HCT116 (cell line): Measurements from ENCODE around the gene HIVEP3. TPM values are rescaled to one million over a fixed set of nuclear protein-coding genes. Genes with fewer than 3 reads are reported as not detected.

Source experiments
- ATAC-seq: fragments of 200-7000 bp; cut with Tn5 transposase; 2 replicates; pipeline ENCODE4 v1.9.1; 2020; ENCODE audit warnings: mild to moderate bottlenecking, moderate library complexity
- BruUV-seq: library from RNA; stranded (reverse); fragments of 400-500 nt; replicated peaks from 2 replicates; lab custom pipeline; 2021; lab: Mats Ljungman, UMichigan
- CTCF ChIA-PET: fragments of 300-600 bp; sonication (Branson Sonifier 250); formaldehyde crosslinking; loops from one replicate; lab custom pipeline; 2021; ENCODE audit warnings: antibody characterized with exemption; lab: Charles Lee
- POLR2A ChIA-PET: fragments of 300-600, 350-600 bp; sonication (Branson Sonifier 250); formaldehyde crosslinking; loops from one replicate; lab custom pipeline; 2021; ENCODE audit warnings: antibody characterized with exemption; lab: Charles Lee
- RAD21 ChIA-PET, 2 experiments: fragments of 300-600 bp; sonication (Branson Sonifier 250); formaldehyde crosslinking; loops; one replicate each; lab custom pipeline; 2023; ENCODE audit warnings: low total read pairs in 2 of 2; ENCODE audit not compliant: uncharacterized antibody in 2 of 2, unreplicated experiment in 2 of 2, low non-redundant PET in 1 of 2; lab: Charles Lee
- DNase-seq: peaks from one replicate; pipeline ENCODE4 v3.0.0-alpha.2; 2010; ENCODE audit warnings: low read depth, low spot score
- H2AFZ ChIP-seq: fragments of 200-600 bp; shearing (Covaris generic), sonication (generic); 2 replicates; pipeline ENCODE4 v1.6.1; 2017; ENCODE audit warnings: low read depth, mixed run types, mixed read lengths, antibody characterized with exemption, low read length; ENCODE audit not compliant: poor library complexity, severe bottlenecking
- H3K27ac ChIP-seq: 2 replicates; pipeline ENCODE4 v1.5.1; 2012; ENCODE audit warnings: low read depth, low read length
- H3K27me3 ChIP-seq: fragments of 200-600 bp; sonication (generic); 2 replicates; pipeline ENCODE4 v1.6.1; 2016; ENCODE audit warnings: mixed run types, low read length, mixed read lengths; ENCODE audit not compliant: insufficient read depth
- H3K36me3 ChIP-seq, 2 experiments: fragments of 200-500 bp in 1 of 2; fragments of 200-600 bp in 1 of 2; sonication (Bioruptor generic) in 1 of 2; sonication (generic) in 1 of 2; 2 replicates each; pipeline versions ENCODE4 v1.5.1 to v1.6.1; 2014 to 2016; ENCODE audit warnings: low read length in 2 of 2, inconsistent platforms in 1 of 2, mixed read lengths in 1 of 2, mixed run types in 1 of 2; ENCODE audit not compliant: insufficient read depth in 2 of 2, control insufficient read depth in 1 of 2
- H3K4me1 ChIP-seq, 2 experiments: fragments of 200-600 bp in 1 of 2; sonication (generic) in 1 of 2; 2 replicates each; pipeline versions ENCODE4 v1.5.1 to v1.6.1; 2012 to 2017; ENCODE audit warnings: low read length in 2 of 2, inconsistent platforms in 1 of 2, mild to moderate bottlenecking in 1 of 2, mixed read lengths in 1 of 2, mixed run types in 1 of 2, moderate library complexity in 1 of 2; ENCODE audit not compliant: insufficient read depth in 2 of 2, control insufficient read depth in 1 of 2
- H3K4me2 ChIP-seq: fragments of 200-600 bp; sonication (generic); 2 replicates; pipeline ENCODE4 v1.6.1; 2017; ENCODE audit warnings: mixed run types, low read length, mixed read lengths
- H3K4me3 ChIP-seq, 2 experiments: fragments of 200-600 bp in 1 of 2; sonication (generic) in 1 of 2; replicated peaks in 1 of 2; 2 replicates each; pipeline ENCODE4 v1.5.1; 2011 to 2016; ENCODE audit warnings: low read length in 2 of 2, control low read depth in 1 of 2, low read depth in 1 of 2, mild to moderate bottlenecking in 1 of 2, mixed read lengths in 1 of 2, mixed run types in 1 of 2
- H3K79me2 ChIP-seq: fragments of 200-600 bp; sonication (generic); 2 replicates; pipeline ENCODE4 v1.6.1; 2017; ENCODE audit warnings: mild to moderate bottlenecking, mixed run types, low read length, moderate library complexity, mixed read lengths; ENCODE audit not compliant: insufficient read depth
- H3K9ac ChIP-seq: fragments of 200-600 bp; sonication (generic); 2 replicates; pipeline ENCODE4 v1.6.1; 2016; ENCODE audit warnings: low read length, mixed read lengths
- H3K9me2 ChIP-seq: fragments of 200-600 bp; sonication (generic), shearing (Covaris generic); 2 replicates; pipeline ENCODE4 v1.6.1; 2017; ENCODE audit warnings: mixed run types, mild to moderate bottlenecking, moderate library complexity; ENCODE audit not compliant: insufficient read depth
- H3K9me3 ChIP-seq, 2 experiments: fragments of 200-500 bp in 1 of 2; fragments of 200-600 bp in 1 of 2; sonication (Bioruptor generic) in 1 of 2; sonication (generic) in 1 of 2; 2 replicates each; pipeline ENCODE4 v1.6.1; 2014 to 2017; ENCODE audit warnings: low read length in 2 of 2, mixed read lengths in 2 of 2, inconsistent platforms in 1 of 2, low read depth in 1 of 2, mild to moderate bottlenecking in 1 of 2, mixed run types in 1 of 2, moderate library complexity in 1 of 2; ENCODE audit not compliant: control insufficient read depth in 1 of 2, insufficient read depth in 1 of 2
- H4K20me1 ChIP-seq: fragments of 200-600 bp; sonication (generic), shearing (Covaris generic); 2 replicates; pipeline ENCODE4 v1.6.1; 2017; ENCODE audit warnings: mixed run types, mild to moderate bottlenecking, moderate library complexity; ENCODE audit not compliant: insufficient read depth
- ATF3 ChIP-seq: IDR thresholded peaks from 2 replicates; pipeline ENCODE4 v1.6.1; 2012
- CBX3 ChIP-seq: IDR thresholded peaks from 2 replicates; pipeline ENCODE4 v1.6.1; 2012; ENCODE audit warnings: low read depth
- CEBPB ChIP-seq: IDR thresholded peaks from 2 replicates; pipeline ENCODE4 v1.6.1; 2012; ENCODE audit warnings: low read depth
- FOSL1 ChIP-seq: IDR thresholded peaks from 2 replicates; pipeline ENCODE4 v1.6.1; 2012; ENCODE audit warnings: low read depth
- POLR2AphosphoS5 ChIP-seq: IDR thresholded peaks from 2 replicates; pipeline ENCODE4 v1.6.1; 2011; ENCODE audit warnings: mild to moderate bottlenecking, low read depth, low read length, moderate library complexity
- RAD21 ChIP-seq: IDR thresholded peaks from 2 replicates; pipeline ENCODE4 v1.6.1; 2012; ENCODE audit warnings: low read depth, mild to moderate bottlenecking
- SIN3A ChIP-seq: IDR thresholded peaks from 2 replicates; pipeline ENCODE4 v1.6.1; 2012; ENCODE audit warnings: low read depth
- TCF7L2 ChIP-seq: IDR thresholded peaks from 2 replicates; pipeline ENCODE4 v1.7.0; 2011; ENCODE audit warnings: borderline replicate concordance, inconsistent platforms; ENCODE audit not compliant: insufficient read depth, insufficient read length; ENCODE audit errors: extremely low read depth
- YY1 ChIP-seq: IDR thresholded peaks from 2 replicates; pipeline ENCODE4 v1.6.1; 2011; ENCODE audit warnings: low read length, low read depth, moderate library complexity, mild to moderate bottlenecking; ENCODE audit not compliant: insufficient replicate concordance; ENCODE audit errors: extremely low read depth
- ZFX ChIP-seq: fragments of 450-650 bp; IDR thresholded peaks from 2 replicates; pipeline ENCODE4 v1.6.1; 2017
- ZNF274 ChIP-seq: fragments of 200-500 bp; sonication (Bioruptor generic); IDR thresholded peaks from 2 replicates; pipeline ENCODE4 v1.6.1; 2014; ENCODE audit warnings: mild to moderate bottlenecking, low read depth, low read length, inconsistent platforms
- intact Hi-C: fragments of 100-400 bp; cut with micrococcal nuclease; formaldehyde crosslinking; loops from 2 replicates; pipeline ENCODE4 v1.10.0; 2022
- total RNA-seq: library from RNA; stranded (reverse); gene quantifications from one replicate; pipeline ENCODE4 v1.2.1, GENCODE V29; 2021; ENCODE audit not compliant: unreplicated experiment
- TF ChIP-seq, protein P1 (sequence below): IDR thresholded peaks from 2 replicates; pipeline ENCODE4 v1.6.1; 2012
- TF ChIP-seq, protein P2 (sequence below): IDR thresholded peaks from 2 replicates; pipeline ENCODE4 v1.6.1; 2012; ENCODE audit warnings: low read depth
- TF ChIP-seq, protein P3 (sequence below): IDR thresholded peaks from 2 replicates; pipeline ENCODE4 v1.6.1; 2011; ENCODE audit warnings: mild to moderate bottlenecking, low read length, moderate library complexity; ENCODE audit not compliant: insufficient replicate concordance; ENCODE audit errors: extremely low read depth

HIVEP3 gene
- total RNA-seq, 1 experiment from 2014 or later: 7.1 TPM

GRCh38 chr1:41542196-41542930, 376.4 kb downstream of the HIVEP3 start:
- Histone ChIP-seq H3K27me3 (no peaks in the 10 kb centered on the region), H3K79me2 (no peaks in the 10 kb centered on the region), H2AFZ (no peak overlapping the region), H3K27ac (no peak overlapping the region), H3K4me1 (peaks cover 0 to 10% of the 10 kb centered on the region in 2 experiments; a peak in 3 of 4 replicates), H3K4me3 (no peak overlapping the region), H3K9me2 (no peaks in the 10 kb centered on the region), H3K9me3 (no peaks in the 10 kb centered on the region; a peak in 1 of 4 replicates), H3K36me3 (no peaks in the 10 kb centered on the region), H3K9ac (no peak overlapping the region), H3K4me2 (no peak overlapping the region), H4K20me1 (no peaks in the 10 kb centered on the region)
- CTCF ChIA-PET: interaction anchor here (1.6 kb wide), 1 partner anchor 27 kb away, joined by 5 read pairs; no protein-coding TSS in a partner anchor
- no TSS peak for BruUV-seq
- RAD21 ChIA-PET: no interaction called here
- no peak for TF ChIP-seq ATF3
- TF ChIP-seq FOSL1: no peak
- no peak for TF ChIP-seq SIN3A
- TF ChIP-seq CEBPB: no peak
- TF ChIP-seq ZNF274: no peak
- TF ChIP-seq POLR2AphosphoS5: no peak
- TF ChIP-seq YY1: no peak
- TF ChIP-seq TCF7L2: no peak
- POLR2A ChIA-PET: no interaction called here
- ATAC-seq: no peak
- DNase-seq: no peak
- intact Hi-C loops: no loop called here

DNA sequence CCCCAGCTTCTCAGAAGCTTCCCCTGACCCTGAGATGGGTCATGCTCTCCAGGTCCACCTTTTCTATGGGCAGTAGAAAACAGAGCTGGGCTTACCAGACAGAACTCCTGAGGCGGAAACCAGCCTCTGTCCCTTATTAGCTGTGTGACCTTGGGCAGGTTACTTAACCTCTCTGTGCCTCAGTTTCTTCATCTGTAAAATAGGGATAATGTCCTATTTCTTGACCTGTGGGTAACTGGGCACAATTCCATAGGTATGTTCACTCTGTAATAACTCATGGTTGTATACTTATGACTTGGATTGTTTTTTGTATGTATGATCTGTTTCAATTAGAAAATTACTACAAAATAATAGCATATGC, 377.1 kb downstream of the HIVEP3 start:
- Histone ChIP-seq H3K9ac (no peak overlapping the region), H2AFZ (no peak overlapping the region), H3K36me3 (no peaks in the 10 kb centered on the region), H3K9me3 (no peaks in the 10 kb centered on the region; a peak in 1 of 4 replicates), H3K4me1 (peaks cover 0 to 10% of the 10 kb centered on the region in 2 experiments; a peak in 3 of 4 replicates), H3K27me3 (no peaks in the 10 kb centered on the region), H3K79me2 (no peaks in the 10 kb centered on the region), H3K9me2 (no peaks in the 10 kb centered on the region), H3K4me2 (no peak overlapping the region), H3K4me3 (no peak overlapping the region), H4K20me1 (no peaks in the 10 kb centered on the region), H3K27ac (no peak overlapping the region)
- DNase-seq (no peak), ATAC-seq (no peak)
- no TSS peak for BruUV-seq
- ChIA-PET RAD21 (no interaction called here), POLR2A (no interaction called here), CTCF (interaction anchor here (1.6 kb wide), 1 partner anchor 26 kb away, joined by 5 read pairs; no protein-coding TSS in a partner anchor)
- intact Hi-C loops: no loop called here
- TF ChIP-seq, protein P1, sequence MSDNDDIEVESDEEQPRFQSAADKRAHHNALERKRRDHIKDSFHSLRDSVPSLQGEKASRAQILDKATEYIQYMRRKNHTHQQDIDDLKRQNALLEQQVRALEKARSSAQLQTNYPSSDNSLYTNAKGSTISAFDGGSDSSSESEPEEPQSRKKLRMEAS: no peak
- TF ChIP-seq ZFX (no peak), RAD21 (no peak), SIN3A (no peak), CEBPB (no peak), ZNF274 (no peak), CBX3 (no peak), FOSL1 (no peak)
- TF ChIP-seq, protein P2, sequence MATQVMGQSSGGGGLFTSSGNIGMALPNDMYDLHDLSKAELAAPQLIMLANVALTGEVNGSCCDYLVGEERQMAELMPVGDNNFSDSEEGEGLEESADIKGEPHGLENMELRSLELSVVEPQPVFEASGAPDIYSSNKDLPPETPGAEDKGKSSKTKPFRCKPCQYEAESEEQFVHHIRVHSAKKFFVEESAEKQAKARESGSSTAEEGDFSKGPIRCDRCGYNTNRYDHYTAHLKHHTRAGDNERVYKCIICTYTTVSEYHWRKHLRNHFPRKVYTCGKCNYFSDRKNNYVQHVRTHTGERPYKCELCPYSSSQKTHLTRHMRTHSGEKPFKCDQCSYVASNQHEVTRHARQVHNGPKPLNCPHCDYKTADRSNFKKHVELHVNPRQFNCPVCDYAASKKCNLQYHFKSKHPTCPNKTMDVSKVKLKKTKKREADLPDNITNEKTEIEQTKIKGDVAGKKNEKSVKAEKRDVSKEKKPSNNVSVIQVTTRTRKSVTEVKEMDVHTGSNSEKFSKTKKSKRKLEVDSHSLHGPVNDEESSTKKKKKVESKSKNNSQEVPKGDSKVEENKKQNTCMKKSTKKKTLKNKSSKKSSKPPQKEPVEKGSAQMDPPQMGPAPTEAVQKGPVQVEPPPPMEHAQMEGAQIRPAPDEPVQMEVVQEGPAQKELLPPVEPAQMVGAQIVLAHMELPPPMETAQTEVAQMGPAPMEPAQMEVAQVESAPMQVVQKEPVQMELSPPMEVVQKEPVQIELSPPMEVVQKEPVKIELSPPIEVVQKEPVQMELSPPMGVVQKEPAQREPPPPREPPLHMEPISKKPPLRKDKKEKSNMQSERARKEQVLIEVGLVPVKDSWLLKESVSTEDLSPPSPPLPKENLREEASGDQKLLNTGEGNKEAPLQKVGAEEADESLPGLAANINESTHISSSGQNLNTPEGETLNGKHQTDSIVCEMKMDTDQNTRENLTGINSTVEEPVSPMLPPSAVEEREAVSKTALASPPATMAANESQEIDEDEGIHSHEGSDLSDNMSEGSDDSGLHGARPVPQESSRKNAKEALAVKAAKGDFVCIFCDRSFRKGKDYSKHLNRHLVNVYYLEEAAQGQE: no peak
- TF ChIP-seq, protein P3, sequence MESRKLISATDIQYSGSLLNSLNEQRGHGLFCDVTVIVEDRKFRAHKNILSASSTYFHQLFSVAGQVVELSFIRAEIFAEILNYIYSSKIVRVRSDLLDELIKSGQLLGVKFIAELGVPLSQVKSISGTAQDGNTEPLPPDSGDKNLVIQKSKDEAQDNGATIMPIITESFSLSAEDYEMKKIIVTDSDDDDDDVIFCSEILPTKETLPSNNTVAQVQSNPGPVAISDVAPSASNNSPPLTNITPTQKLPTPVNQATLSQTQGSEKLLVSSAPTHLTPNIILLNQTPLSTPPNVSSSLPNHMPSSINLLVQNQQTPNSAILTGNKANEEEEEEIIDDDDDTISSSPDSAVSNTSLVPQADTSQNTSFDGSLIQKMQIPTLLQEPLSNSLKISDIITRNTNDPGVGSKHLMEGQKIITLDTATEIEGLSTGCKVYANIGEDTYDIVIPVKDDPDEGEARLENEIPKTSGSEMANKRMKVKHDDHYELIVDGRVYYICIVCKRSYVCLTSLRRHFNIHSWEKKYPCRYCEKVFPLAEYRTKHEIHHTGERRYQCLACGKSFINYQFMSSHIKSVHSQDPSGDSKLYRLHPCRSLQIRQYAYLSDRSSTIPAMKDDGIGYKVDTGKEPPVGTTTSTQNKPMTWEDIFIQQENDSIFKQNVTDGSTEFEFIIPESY: no peak
